RCC 7860 (cell line): ENCODE data around the gene ACSS1.

Experiments
- DNase-seq: peaks from one replicate; pipeline ENCODE4 v3.0.0-alpha.2; 2015; ENCODE audit warnings: low spot score
- FAIRE-seq: peaks from 2 replicates; lab custom pipeline; 2012; peaks lifted over from hg19 to GRCh38; lab: Jason Lieb, UNC

ACSS1 gene

GRCh38 chr20:25048519-25048952 lies 9.4 kb downstream of the ACSS1 start:
- DNase-seq: no peak
- FAIRE-seq: no peak

- FAIRE-seq (no peak), DNase-seq (no peak)
Observed at GRCh38 chr20:25047766-25048165, 10.2 kb downstream of the ACSS1 start.

- DNase-seq: no peak
- FAIRE-seq: no peak
Observed at GRCh38 chr20:25046736-25047666, 10.9 kb downstream of the ACSS1 start.

- FAIRE-seq: no peak
Observed at GRCh38 chr20:25046181-25046641, 11.7 kb downstream of the ACSS1 start.

GRCh38 chr20:25045343-25045712 lies 12.6 kb downstream of the ACSS1 start:
- no peak for FAIRE-seq
- no peak for DNase-seq

More at GRCh38 chr20:25046181-25046641, 11.7 kb downstream of the ACSS1 start:
- no peak for DNase-seq

- FAIRE-seq: no peak
- no peak for DNase-seq
Observed at GRCh38 chr20:25044660-25045342, 13.1 kb downstream of the ACSS1 start.

GRCh38 chr20:25044261-25044560 lies 13.7 kb downstream of the ACSS1 start:
- no peak for DNase-seq
- no peak for FAIRE-seq

GRCh38 chr20:25043499-25044260 lies 14.3 kb downstream of the ACSS1 start:
- DNase-seq (no peak), FAIRE-seq (no peak)

GRCh38 chr20:25042531-25043498 lies 15.1 kb downstream of the ACSS1 start:
- FAIRE-seq (no peak), DNase-seq (no peak)

GRCh38 chr20:25041813-25042530 lies 16.0 kb downstream of the ACSS1 start:
- no peak for DNase-seq
- no peak for FAIRE-seq

GRCh38 chr20:25040438-25040831 lies 17.5 kb downstream of the ACSS1 start:
- DNase-seq (no peak), FAIRE-seq (no peak)

GRCh38 chr20:25039697-25040437 lies 18.1 kb downstream of the ACSS1 start:
- FAIRE-seq (no peak), DNase-seq (no peak)

GRCh38 chr20:25038591-25039015 lies 19.3 kb downstream of the ACSS1 start:
- DNase-seq (no peak), FAIRE-seq (no peak)

GRCh38 chr20:25038103-25038410 lies 19.9 kb downstream of the ACSS1 start:
- DNase-seq: no peak
- no peak for FAIRE-seq

- no peak for DNase-seq
- FAIRE-seq: no peak
Observed at GRCh38 chr20:25037288-25038102, 20.4 kb downstream of the ACSS1 start.

- no peak for DNase-seq
- no peak for FAIRE-seq
Observed at GRCh38 chr20:25036331-25036936, 21.5 kb downstream of the ACSS1 start.

GRCh38 chr20:25035921-25036320 lies 22.0 kb downstream of the ACSS1 start:
- no peak for FAIRE-seq
- no peak for DNase-seq

- no peak for FAIRE-seq
- DNase-seq: no peak
Observed at GRCh38 chr20:25033924-25034300, 24.0 kb downstream of the ACSS1 start.
